ENCODE data around the gene DCDC2B.
"Not testable (repeated sequence)": the region's sequence is repeated elsewhere in the genome, so short reads cannot be mapped to it uniquely, and the experiment has no call there.

The DCDC2B gene

DNA sequence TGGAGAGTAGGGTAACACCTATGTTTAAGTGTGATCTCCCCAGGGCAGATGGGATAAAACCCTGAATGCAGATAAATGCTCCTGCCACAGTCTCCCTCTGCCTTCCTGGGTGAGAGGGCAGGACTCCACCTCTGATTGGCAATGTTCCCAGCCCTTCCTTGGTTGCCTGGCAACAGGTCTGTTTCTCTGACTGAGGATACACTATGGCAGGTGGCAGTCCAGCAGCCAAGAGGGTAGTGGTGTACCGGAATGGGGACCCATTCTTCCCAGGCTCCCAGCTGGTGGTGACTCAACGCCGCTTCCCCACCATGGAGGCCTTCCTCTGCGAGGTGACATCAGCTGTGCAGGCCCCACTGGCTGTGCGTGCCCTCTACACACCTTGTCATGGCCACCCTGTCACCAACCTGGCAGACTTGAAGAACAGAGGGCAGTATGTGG lies at the start of gene DCDC2B:
Gene DCDC2B, plus strand, starts transcription at position 199 of the 438 bp plus-strand sequence. Its CDS starts 5 bp downstream, at position 204.
- no peak for DNase-seq (ENCODE audit: low read depth)

GRCh38 chr1:32159189-32159588 lies 49.7 kb upstream of the DCDC2B start:
- no peak for DNase-seq (ENCODE audit: low read depth)

DNA sequence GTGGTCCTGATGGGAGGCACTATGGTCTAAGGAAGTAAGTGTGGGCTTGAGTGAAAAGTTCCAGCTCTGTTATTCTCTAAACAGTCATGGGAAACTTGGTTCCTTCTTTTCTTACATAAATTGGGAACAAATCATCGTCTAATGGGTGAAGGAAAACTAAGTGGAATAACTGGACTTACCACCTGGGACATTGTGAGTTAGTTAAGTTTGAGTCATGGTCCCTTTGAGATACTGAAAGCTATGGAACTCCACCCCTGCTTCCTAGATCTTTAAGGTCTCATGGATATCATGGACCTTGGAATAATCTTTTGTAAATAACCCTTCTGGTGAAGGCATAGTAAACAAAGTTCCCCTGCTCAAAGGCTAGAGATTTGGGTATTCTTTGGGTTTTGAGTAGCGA lies 45.5 kb upstream of the DCDC2B start:
- no peak for DNase-seq (ENCODE audit: low read depth)

GRCh38 chr1:32165633-32166032 lies 43.3 kb upstream of the DCDC2B start:
- DNase-seq (ENCODE audit: low read depth): not testable (repeated sequence)

- DNase-seq (ENCODE audit: low read depth): no peak
Observed at GRCh38 chr1:32170991-32171390, 37.9 kb upstream of the DCDC2B start.

GRCh38 chr1:32172621-32173245 lies 36.2 kb upstream of the DCDC2B start:
- no peak for DNase-seq (ENCODE audit: low read depth)

- DNase-seq (ENCODE audit: low read depth): no peak
Observed at GRCh38 chr1:32178380-32179192, 30.3 kb upstream of the DCDC2B start.

DNA sequence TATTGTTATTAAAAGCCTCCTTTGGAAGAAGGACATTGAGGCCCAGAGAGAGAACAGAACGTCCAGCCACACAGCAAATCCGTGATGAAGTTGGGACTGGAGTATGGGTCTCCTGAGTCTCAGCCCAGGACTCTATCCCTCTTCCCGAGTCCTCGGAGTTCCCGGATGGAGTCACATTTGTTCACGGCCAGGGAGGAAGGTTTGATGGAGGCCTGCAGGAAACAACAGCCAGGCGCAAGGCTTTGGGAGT lies 29.8 kb upstream of the DCDC2B start:
- no peak for DNase-seq (ENCODE audit: low read depth)

GRCh38 chr1:32179443-32180185 lies 29.3 kb upstream of the DCDC2B start, which contains the start of gene TXLNA:
TSS of gene TXLNA (plus strand) at chr1:32179675. CDS start at chr1:32180346, 671 bp downstream.
- DNase-seq (ENCODE audit: low read depth): peak; percentile 77

DNA sequence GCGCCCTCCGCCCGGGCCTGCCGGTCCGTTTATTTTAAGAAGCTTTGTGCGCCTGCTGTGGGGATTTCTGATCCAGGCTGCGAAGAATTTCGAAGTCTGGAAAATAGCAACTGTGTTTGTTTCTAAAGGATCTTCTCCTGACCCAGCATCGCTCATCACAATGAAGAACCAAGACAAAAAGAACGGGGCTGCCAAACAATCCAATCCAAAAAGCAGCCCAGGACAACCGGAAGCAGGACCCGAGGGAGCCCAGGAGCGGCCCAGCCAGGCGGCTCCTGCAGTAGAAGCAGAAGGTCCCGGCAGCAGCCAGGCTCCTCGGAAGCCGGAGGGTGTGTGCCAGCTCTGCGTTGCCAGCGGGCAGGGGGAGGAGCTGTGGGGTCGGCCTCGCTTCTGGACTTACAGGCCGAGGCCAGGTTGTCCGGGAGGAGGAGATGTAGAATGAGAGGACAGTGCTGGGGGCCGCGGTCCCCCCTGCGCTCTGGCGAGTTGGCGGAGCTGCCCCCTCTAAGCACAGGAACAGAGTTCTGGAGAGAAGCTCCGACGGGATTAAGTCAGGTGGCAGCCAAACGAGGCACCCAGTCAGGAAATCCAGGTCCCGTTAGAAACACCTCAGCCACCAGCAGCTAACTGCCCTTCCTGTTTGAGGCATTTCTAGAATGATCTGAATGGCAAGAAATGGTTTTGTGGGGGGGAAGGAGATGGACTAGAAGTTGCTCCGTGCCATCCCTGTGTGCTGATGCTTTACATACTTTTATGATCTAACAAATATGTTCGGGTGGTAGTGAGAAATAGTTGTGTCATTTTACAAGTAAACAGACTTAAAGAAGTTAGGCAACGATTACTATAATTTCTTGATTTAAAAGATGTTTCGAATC lies 28.5 kb upstream of the DCDC2B start:
- DNase-seq (ENCODE audit: low read depth): no peak

- DNase-seq (ENCODE audit: low read depth): no peak
Observed at GRCh38 chr1:32181065-32181464, 27.8 kb upstream of the DCDC2B start.

GRCh38 chr1:32181563-32181962 lies 27.3 kb upstream of the DCDC2B start:
- DNase-seq (ENCODE audit: low read depth): no peak

- DNase-seq (ENCODE audit: low read depth): no peak
Observed at GRCh38 chr1:32182060-32182459, 26.8 kb upstream of the DCDC2B start.

GRCh38 chr1:32184650-32185049 lies 24.2 kb upstream of the DCDC2B start:
- DNase-seq (ENCODE audit: low read depth): no peak

DNA sequence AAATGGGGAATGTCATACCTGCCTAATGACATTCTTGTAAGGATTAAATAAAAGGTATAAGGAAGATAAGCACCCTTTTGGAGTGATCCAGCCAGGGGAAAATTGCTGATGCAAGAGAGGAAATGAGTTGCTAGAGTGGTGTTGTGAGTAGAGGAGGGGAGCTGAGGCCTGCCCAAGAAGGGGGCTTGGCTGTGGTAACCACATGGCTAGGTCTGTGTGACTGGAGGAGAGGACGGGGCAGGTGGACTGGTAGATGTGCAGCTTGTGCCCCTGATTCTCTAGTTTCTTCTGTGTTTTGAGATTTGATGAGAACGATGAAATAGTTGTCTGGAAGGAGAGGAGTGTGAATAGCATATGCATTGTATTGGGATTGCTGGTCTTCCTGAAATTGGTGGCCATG lies 22.8 kb upstream of the DCDC2B start:
- DNase-seq (ENCODE audit: low read depth): no peak

GRCh38 chr1:32186491-32186890 lies 22.4 kb upstream of the DCDC2B start:
- no peak for DNase-seq (ENCODE audit: low read depth)

DNA sequence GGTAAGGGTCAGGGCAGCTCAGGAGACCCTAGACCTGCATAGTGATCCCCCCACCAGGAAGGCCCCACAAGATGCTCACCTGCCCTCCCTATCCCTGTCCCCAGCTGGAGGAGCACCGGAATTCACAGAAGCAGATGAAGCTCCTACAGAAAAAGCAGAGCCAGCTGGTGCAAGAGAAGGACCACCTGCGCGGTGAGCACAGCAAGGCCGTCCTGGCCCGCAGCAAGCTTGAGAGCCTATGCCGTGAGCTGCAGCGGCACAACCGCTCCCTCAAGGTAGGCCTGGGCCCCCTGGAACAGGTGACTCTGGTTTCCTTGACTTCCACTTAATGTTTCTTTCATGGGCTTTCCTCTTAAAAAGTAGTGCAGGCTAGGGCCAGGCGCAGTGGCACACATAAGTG lies 21.0 kb upstream of the DCDC2B start:
- no peak for DNase-seq (ENCODE audit: low read depth)

GRCh38 chr1:32192220-32192948 lies 16.5 kb upstream of the DCDC2B start:
- no peak for DNase-seq (ENCODE audit: low read depth)

DNA sequence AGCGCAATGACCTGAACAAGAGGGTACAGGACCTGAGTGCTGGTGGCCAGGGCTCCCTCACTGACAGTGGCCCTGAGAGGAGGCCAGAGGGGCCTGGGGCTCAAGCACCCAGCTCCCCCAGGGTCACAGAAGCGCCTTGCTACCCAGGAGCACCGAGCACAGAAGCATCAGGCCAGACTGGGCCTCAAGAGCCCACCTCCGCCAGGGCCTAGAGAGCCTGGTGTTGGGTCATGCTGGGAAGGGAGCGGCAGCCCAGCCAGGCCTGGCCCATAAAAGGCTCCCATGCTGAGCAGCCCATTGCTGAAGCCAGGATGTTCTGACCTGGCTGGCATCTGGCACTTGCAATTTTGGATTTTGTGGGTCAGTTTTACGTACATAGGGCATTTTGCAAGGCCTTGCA lies 13.9 kb upstream of the DCDC2B start:
- no peak for DNase-seq (ENCODE audit: low read depth)

- DNase-seq (ENCODE audit: low read depth): no peak
Observed at GRCh38 chr1:32195531-32195930, 13.4 kb upstream of the DCDC2B start.

Measured in activated gamma-delta T cell treated with anti-CD3 and anti-CD28 coated beads, Interleukin-2, amount 50 U/mL, for 16 hours (primary cell).